GM21423 (cell line): Measurements from ENCODE around the gene CABCOCO1.
"Not testable (repeated sequence)": the region's sequence is repeated elsewhere in the genome, so short reads cannot be mapped to it uniquely, and the experiment has no call there.

Experiments used
- ATAC-seq: cut with Tn5 transposase; IDR thresholded peaks from one replicate; pipeline ENCODE4 v1.9.1; 2021; ENCODE audit warnings: mild to moderate bottlenecking, moderate library complexity; ENCODE audit not compliant: unreplicated experiment

CABCOCO1 gene

GRCh38 chr10:61642150-61642571 lies 20.6 kb upstream of the CABCOCO1 start:
- no peak for ATAC-seq

- ATAC-seq, result no peak
These were observed 20.1 kb upstream of the CABCOCO1 start for GRCh38 chr10:61642676-61643075.

GRCh38 chr10:61643316-61643751 lies 19.4 kb upstream of the CABCOCO1 start:
- ATAC-seq, result no peak

GRCh38 chr10:61653699-61654098 lies 9.0 kb upstream of the CABCOCO1 start:
- ATAC-seq, result no peak

- no peak for ATAC-seq
These were observed 7.3 kb upstream of the CABCOCO1 start for GRCh38 chr10:61655335-61655851.

- no peak for ATAC-seq
These were observed 737 bp downstream of the CABCOCO1 start for GRCh38 chr10:61663466-61663865.

GRCh38 chr10:61664985-61665384 lies 2.3 kb downstream of the CABCOCO1 start:
- no peak for ATAC-seq

GRCh38 chr10:61669161-61669725 lies 6.5 kb downstream of the CABCOCO1 start:
- no peak for ATAC-seq

GRCh38 chr10:61669849-61670248 lies 7.1 kb downstream of the CABCOCO1 start:
- no peak for ATAC-seq

- ATAC-seq, result no peak
These were observed 10.6 kb downstream of the CABCOCO1 start for GRCh38 chr10:61673360-61673759.

GRCh38 chr10:61682323-61682722 lies 19.6 kb downstream of the CABCOCO1 start:
- ATAC-seq, result no peak

- no peak for ATAC-seq
These were observed 20.6 kb downstream of the CABCOCO1 start for GRCh38 chr10:61683319-61683718.

- no peak for ATAC-seq
These were observed 22.3 kb downstream of the CABCOCO1 start for GRCh38 chr10:61684894-61685507.

GRCh38 chr10:61688551-61689308 lies 26.0 kb downstream of the CABCOCO1 start:
- ATAC-seq, result no peak

GRCh38 chr10:61691667-61692066 lies 28.9 kb downstream of the CABCOCO1 start:
- ATAC-seq, result not testable (repeated sequence)

GRCh38 chr10:61692447-61693010 lies 29.8 kb downstream of the CABCOCO1 start:
- no peak for ATAC-seq

- ATAC-seq, result no peak
These were observed 36.4 kb downstream of the CABCOCO1 start for GRCh38 chr10:61698968-61699655.

GRCh38 chr10:61701055-61701705 lies 38.5 kb downstream of the CABCOCO1 start:
- no peak for ATAC-seq

GRCh38 chr10:61701706-61702105 lies 39.0 kb downstream of the CABCOCO1 start:
- ATAC-seq, result no peak

- ATAC-seq, result no peak
These were observed 39.9 kb downstream of the CABCOCO1 start for GRCh38 chr10:61702584-61702983.
